ENCODE results near the gene CEP192.

- no peak for TF ChIP-seq MAX (IDR thresholded peaks at IDR 0.05)
- no peak for TF ChIP-seq POLR2A (IDR thresholded peaks at IDR 0.05; ENCODE audit: insufficient read depth in 1 of 2, low read depth in 2 of 2, low read length in 2 of 2)
These were observed 15.7 kb upstream of the CEP192 start for GRCh38 chr18:12975488-12975887.

All from HepG2 (cell line).